ENCODE data around the gene SMARCA2.

SMARCA2 gene

GRCh38 chr9:2179567-2179966, 164.4 kb downstream of the SMARCA2 start:
- no peak for DNase-seq

- DNase-seq, result no peak
Measured at GRCh38 chr9:2180154-2180553, 165.0 kb downstream of the SMARCA2 start.

GRCh38 chr9:2180704-2181103, 165.6 kb downstream of the SMARCA2 start:
- DNase-seq, result no peak

GRCh38 chr9:2181792-2182191, 166.6 kb downstream of the SMARCA2 start:
- no peak for DNase-seq

- no peak for DNase-seq
Measured at GRCh38 chr9:2190939-2191608, 175.9 kb downstream of the SMARCA2 start.

- DNase-seq, result no peak
Measured at GRCh38 chr9:2191609-2191972, 176.4 kb downstream of the SMARCA2 start.

- DNase-seq, result no peak
Measured at GRCh38 chr9:2192356-2192979, 177.3 kb downstream of the SMARCA2 start.

- no peak for DNase-seq
Measured at GRCh38 chr9:2193552-2193951, 178.4 kb downstream of the SMARCA2 start.

- DNase-seq, result no peak
Measured at GRCh38 chr9:2195211-2195610, 180.1 kb downstream of the SMARCA2 start.

- no peak for DNase-seq
Measured at GRCh38 chr9:2196757-2197156, 181.6 kb downstream of the SMARCA2 start.

GRCh38 chr9:2198956-2199635, 183.9 kb downstream of the SMARCA2 start:
- DNase-seq, result no peak

- DNase-seq, result no peak
Measured at GRCh38 chr9:2199999-2200796, 185.1 kb downstream of the SMARCA2 start.

- DNase-seq, result no peak
Measured at GRCh38 chr9:2208465-2208864, 193.3 kb downstream of the SMARCA2 start.

GRCh38 chr9:2208991-2209390, 193.8 kb downstream of the SMARCA2 start:
- no peak for DNase-seq

GRCh38 chr9:2209400-2209799, 194.3 kb downstream of the SMARCA2 start:
- no peak for DNase-seq

GRCh38 chr9:2210201-2210600, 195.1 kb downstream of the SMARCA2 start:
- DNase-seq, result no peak

- DNase-seq, result no peak
Measured at GRCh38 chr9:2213830-2214468, 198.8 kb downstream of the SMARCA2 start.

- no peak for DNase-seq
Measured at GRCh38 chr9:2214707-2215106, 199.6 kb downstream of the SMARCA2 start.

- no peak for DNase-seq
Measured at GRCh38 chr9:2215921-2216441, 200.8 kb downstream of the SMARCA2 start.

GRCh38 chr9:2216591-2216990, 201.4 kb downstream of the SMARCA2 start:
- DNase-seq, result no peak

- no peak for DNase-seq
Measured at GRCh38 chr9:2217540-2217939, 202.4 kb downstream of the SMARCA2 start.

GRCh38 chr9:2220036-2220435, 204.9 kb downstream of the SMARCA2 start:
- DNase-seq, result no peak
